GM19023 (cell line): ENCODE data around the gene PYDC2.
"Not testable (repeated sequence)": the region's sequence is repeated elsewhere in the genome, so short reads cannot be mapped to it uniquely, and the experiment has no call there.

Experiments
- ATAC-seq: cut with Tn5 transposase; IDR thresholded peaks from one replicate; pipeline ENCODE4 v1.9.1; 2021; ENCODE audit warnings: mild to moderate bottlenecking, moderate library complexity; ENCODE audit not compliant: unreplicated experiment

Gene PYDC2

GRCh38 chr3:191460360-191460759 is 603 bp upstream of the PYDC2 start:
- ATAC-seq = no peak

GRCh38 chr3:191470080-191470479 is 9.1 kb downstream of the PYDC2 start:
- no peak for ATAC-seq

GRCh38 chr3:191470545-191470944 is 9.6 kb downstream of the PYDC2 start:
- no peak for ATAC-seq

- no peak for ATAC-seq
These were observed 12.8 kb downstream of the PYDC2 start for GRCh38 chr3:191473661-191474198.

- ATAC-seq = no peak
These were observed 15.3 kb downstream of the PYDC2 start for GRCh38 chr3:191476066-191476772.

- not testable (repeated sequence) for ATAC-seq
These were observed 23.0 kb downstream of the PYDC2 start for GRCh38 chr3:191483994-191484393.

GRCh38 chr3:191484461-191484860 is 23.5 kb downstream of the PYDC2 start:
- no peak for ATAC-seq

GRCh38 chr3:191492601-191493000 is 31.6 kb downstream of the PYDC2 start:
- ATAC-seq = no peak

GRCh38 chr3:191493336-191493735 is 32.4 kb downstream of the PYDC2 start:
- no peak for ATAC-seq

- ATAC-seq = no peak
These were observed 38.5 kb downstream of the PYDC2 start for GRCh38 chr3:191499307-191500080.

- ATAC-seq = no peak
These were observed 39.9 kb downstream of the PYDC2 start for GRCh38 chr3:191500892-191501291.

GRCh38 chr3:191502583-191502982 is 41.6 kb downstream of the PYDC2 start:
- ATAC-seq = no peak

GRCh38 chr3:191509078-191509477 is 48.1 kb downstream of the PYDC2 start:
- ATAC-seq = no peak
